ENCODE results near the gene ARRB2. TPM values are rescaled to one million over a fixed set of nuclear protein-coding genes. Genes with fewer than 3 reads are reported as not detected.
"Not testable (repeated sequence)": the region's sequence is repeated elsewhere in the genome, so short reads cannot be mapped to it uniquely, and the experiment has no call there.

The ARRB2 gene
- total RNA-seq, 4 donors from 2014 or later: 12.1 to 20.6 (median 16.0) TPM

DNA sequence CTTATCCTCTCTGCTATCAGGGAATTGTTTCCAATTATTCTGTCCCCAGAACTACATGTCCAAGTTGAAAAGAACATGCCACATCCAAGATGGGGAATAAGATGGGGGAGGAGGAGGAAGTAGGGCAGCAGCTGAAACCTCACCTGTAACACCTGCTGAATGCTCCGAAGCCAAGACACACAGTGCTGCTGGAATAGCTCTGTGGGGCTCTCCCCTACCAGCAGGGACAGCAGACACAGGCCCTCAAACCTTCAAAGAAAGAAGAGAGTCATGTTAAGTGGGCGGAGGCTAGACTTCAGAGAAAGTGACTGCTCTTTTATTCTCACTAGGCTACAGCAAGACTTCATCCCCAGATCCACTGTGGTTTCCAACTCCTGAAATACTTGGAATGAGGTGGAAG lies 19.7 kb upstream of the ARRB2 start:
- Histone ChIP-seq H3K27ac (no peak overlapping the region), H3K9me3 (no peaks in the 10 kb centered on the region), H3K36me3 (peaks cover 29% of the 10 kb centered on the region), H3K27me3 (no peaks in the 10 kb centered on the region), H3K4me1 (no peaks in the 10 kb centered on the region), H3K4me3 (no peak overlapping the region)
- TF ChIP-seq POLR2AphosphoS5 (IDR thresholded peaks at IDR 0.05) (no peak), EP300 (IDR thresholded peaks at IDR 0.05) (no peak), POLR2A (IDR thresholded peaks at IDR 0.05) (no peak)
- TF ChIP-seq, protein P1, sequence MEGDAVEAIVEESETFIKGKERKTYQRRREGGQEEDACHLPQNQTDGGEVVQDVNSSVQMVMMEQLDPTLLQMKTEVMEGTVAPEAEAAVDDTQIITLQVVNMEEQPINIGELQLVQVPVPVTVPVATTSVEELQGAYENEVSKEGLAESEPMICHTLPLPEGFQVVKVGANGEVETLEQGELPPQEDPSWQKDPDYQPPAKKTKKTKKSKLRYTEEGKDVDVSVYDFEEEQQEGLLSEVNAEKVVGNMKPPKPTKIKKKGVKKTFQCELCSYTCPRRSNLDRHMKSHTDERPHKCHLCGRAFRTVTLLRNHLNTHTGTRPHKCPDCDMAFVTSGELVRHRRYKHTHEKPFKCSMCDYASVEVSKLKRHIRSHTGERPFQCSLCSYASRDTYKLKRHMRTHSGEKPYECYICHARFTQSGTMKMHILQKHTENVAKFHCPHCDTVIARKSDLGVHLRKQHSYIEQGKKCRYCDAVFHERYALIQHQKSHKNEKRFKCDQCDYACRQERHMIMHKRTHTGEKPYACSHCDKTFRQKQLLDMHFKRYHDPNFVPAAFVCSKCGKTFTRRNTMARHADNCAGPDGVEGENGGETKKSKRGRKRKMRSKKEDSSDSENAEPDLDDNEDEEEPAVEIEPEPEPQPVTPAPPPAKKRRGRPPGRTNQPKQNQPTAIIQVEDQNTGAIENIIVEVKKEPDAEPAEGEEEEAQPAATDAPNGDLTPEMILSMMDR (IDR thresholded peaks at IDR 0.05): no peak
- no peak for DNase-seq (ENCODE audit: low spot score in 2 of 2)
- WGBS: 75% methylated on average over 2 of the region's 2 CpGs

DNA sequence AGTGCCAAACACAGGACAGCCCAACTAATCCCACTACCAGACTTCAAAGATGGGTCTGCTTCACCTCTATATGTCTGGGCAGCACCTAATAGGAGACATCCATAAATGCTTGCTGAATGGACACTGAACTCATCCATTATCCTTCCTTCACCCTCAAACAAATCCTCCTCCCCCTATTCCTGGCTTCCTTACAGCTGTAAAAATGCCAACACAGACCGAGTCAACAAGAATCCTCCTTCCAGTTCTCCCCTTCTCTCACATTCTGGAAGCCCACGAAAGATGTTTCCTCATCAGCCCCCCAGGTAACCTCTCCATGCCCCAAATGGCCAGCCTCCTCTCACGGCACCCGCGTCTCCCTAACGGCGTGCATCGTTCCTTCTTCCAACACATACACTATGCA lies 18.7 kb upstream of the ARRB2 start:
- WGBS: 85% methylated on average over 8 of the region's 8 CpGs

DNA sequence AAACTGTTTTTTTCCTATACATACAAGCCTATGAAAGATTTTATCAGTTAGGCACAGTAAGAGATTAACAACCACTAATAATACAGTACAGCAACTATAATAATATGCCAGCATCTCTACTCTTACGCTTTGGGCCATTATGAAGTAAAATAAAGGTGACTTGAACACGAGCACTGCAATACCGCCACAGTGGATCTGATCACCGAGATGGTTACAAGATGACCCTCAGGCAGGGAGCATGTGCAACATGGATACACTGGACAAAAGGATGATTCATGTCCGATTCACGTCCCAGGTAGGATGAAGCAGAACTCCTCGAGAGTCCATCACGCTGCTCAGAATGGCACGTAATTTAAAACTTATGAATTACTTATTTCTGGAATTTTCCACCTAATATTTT lies 17.0 kb upstream of the ARRB2 start:
- H3K36me3 ChIP-seq: peaks cover 28% of the 10 kb centered on the region
- H3K9me3 ChIP-seq: no peaks in the 10 kb centered on the region
- H3K27ac ChIP-seq: no peak overlapping the region
- 85% methylated on average over 9 of the region's 9 CpGs for WGBS
- no peaks in the 10 kb centered on the region for H3K27me3 ChIP-seq
- DNase-seq (ENCODE audit: low spot score in 2 of 2): no peak
- no peaks in the 10 kb centered on the region for H3K4me1 ChIP-seq
- no peak overlapping the region for H3K4me3 ChIP-seq
- no peak for TF ChIP-seq EP300 (IDR thresholded peaks at IDR 0.05)
- TF ChIP-seq POLR2A (IDR thresholded peaks at IDR 0.05): no peak
- TF ChIP-seq, protein P1 (IDR thresholded peaks at IDR 0.05): no peak
- no peak for TF ChIP-seq POLR2AphosphoS5 (IDR thresholded peaks at IDR 0.05)

More for the DNA sequence above, 18.7 kb upstream of the ARRB2 start:
- H3K4me3 ChIP-seq: no peak overlapping the region
- no peak overlapping the region for H3K27ac ChIP-seq
- DNase-seq (ENCODE audit: low spot score in 2 of 2): no peak
- no peaks in the 10 kb centered on the region for H3K27me3 ChIP-seq
- no peaks in the 10 kb centered on the region for H3K9me3 ChIP-seq
- H3K36me3 ChIP-seq: peaks cover 34% of the 10 kb centered on the region
- TF ChIP-seq POLR2AphosphoS5 (IDR thresholded peaks at IDR 0.05): no peak
- TF ChIP-seq POLR2A (IDR thresholded peaks at IDR 0.05): no peak
- no peak for TF ChIP-seq EP300 (IDR thresholded peaks at IDR 0.05)
- TF ChIP-seq, protein P1 (IDR thresholded peaks at IDR 0.05): no peak
- H3K4me1 ChIP-seq: no peaks in the 10 kb centered on the region

DNA sequence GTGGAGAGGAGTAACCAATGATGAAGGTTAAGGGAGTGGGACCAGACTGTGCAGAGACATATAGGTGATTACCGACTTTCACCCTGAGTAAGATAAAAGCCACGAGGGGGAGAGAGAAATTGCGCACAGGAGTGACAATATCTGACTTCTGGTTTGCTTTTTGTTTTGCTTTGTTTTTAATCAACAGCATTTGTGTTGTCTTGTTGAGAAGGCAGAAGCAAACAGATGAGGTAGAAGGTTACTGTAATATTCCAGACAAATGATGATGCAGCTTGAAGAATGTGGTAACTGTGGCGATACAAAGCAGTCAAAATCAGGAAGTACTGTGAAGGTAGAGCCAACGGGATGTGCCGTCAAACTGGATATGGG lies 14.0 kb upstream of the ARRB2 start:
- TF ChIP-seq POLR2AphosphoS5 (IDR thresholded peaks at IDR 0.05): no peak
- TF ChIP-seq POLR2A (IDR thresholded peaks at IDR 0.05): no peak
- TF ChIP-seq, protein P1 (IDR thresholded peaks at IDR 0.05): no peak
- TF ChIP-seq EP300 (IDR thresholded peaks at IDR 0.05): no peak
- no peak for DNase-seq (ENCODE audit: low spot score in 2 of 2)
- 74% methylated on average over 6 of the region's 6 CpGs for WGBS
- H3K4me1 ChIP-seq: peaks cover 2% of the 10 kb centered on the region
- H3K36me3 ChIP-seq: peaks cover 9% of the 10 kb centered on the region
- no peaks in the 10 kb centered on the region for H3K27me3 ChIP-seq
- H3K9me3 ChIP-seq: no peaks in the 10 kb centered on the region
- H3K4me3 ChIP-seq: no peak overlapping the region
- H3K27ac ChIP-seq: no peak overlapping the region

DNA sequence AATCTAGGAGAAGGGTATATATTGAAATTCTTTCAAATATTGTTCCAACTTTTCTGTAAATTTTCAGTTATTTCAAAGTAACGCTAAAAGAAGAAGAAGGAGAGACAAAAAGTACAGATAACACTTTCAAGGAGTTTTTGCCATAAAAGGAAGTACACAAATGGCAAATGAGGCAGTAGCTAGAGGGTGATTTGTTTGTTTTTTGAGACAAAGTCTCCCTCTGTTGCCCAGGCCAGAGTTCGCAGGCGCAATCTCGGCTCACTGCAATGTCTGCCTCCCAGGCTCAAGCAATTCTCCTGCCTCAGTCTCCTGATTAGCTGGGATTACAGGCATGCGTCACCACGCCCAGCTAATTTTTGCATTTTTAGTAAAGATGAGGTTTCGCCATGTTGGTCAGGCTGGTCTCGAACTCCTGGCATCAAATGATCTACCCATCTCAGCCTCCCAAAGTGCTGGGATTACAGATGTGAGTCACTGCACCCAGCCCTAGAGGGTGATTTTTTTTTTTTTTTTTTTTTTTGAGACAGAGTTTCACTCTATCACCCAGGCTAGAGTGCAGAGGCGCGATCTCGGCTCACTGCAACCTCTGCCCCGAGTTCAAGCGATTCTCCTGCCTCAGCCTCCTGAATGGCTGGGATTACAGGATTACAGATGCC lies 10.9 kb upstream of the ARRB2 start:
- not testable (repeated sequence) for DNase-seq (ENCODE audit: low spot score in 2 of 2); H3K4me3 ChIP-seq; H3K36me3 ChIP-seq; H3K9me3 ChIP-seq; H3K27ac ChIP-seq; H3K27me3 ChIP-seq
- H3K4me1 ChIP-seq: peaks cover 21% of the 10 kb centered on the region
- WGBS: 85% methylated on average over 13 of the region's 13 CpGs

DNA sequence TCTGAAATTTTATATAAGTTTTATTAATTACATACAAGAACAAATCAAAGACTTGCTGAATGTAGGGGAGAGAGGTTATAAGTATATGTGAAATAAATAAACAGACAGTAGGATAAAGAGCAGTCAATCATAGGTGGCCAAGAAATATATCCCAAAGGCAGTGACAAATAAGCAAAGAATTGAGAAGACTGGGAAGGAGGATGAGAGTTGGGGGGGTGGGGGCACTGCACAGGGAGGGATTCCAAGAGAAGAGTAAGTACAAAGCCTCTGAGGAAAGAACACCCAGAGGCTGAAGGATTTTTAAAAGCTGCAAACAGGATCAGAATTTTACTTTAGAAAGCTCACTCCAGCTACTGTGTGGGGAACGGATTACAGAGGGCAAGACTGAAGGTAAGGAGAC lies 9.3 kb upstream of the ARRB2 start:
- WGBS: 63% methylated on average over 1 of the region's 1 CpG
- no peak overlapping the region for H3K27ac ChIP-seq
- H3K4me3 ChIP-seq: no peak overlapping the region
- DNase-seq (ENCODE audit: low spot score in 2 of 2): no peak
- peaks cover 26% of the 10 kb centered on the region for H3K4me1 ChIP-seq
- no peaks in the 10 kb centered on the region for H3K9me3 ChIP-seq
- peaks cover 4% of the 10 kb centered on the region for H3K36me3 ChIP-seq
- H3K27me3 ChIP-seq: no peaks in the 10 kb centered on the region
- TF ChIP-seq POLR2A (IDR thresholded peaks at IDR 0.05) (no peak), POLR2AphosphoS5 (IDR thresholded peaks at IDR 0.05) (no peak), EP300 (IDR thresholded peaks at IDR 0.05) (no peak)
- TF ChIP-seq, protein P1 (IDR thresholded peaks at IDR 0.05): no peak

Measured in suprapubic skin (tissue), 4 donors.